ENCODE measurements around the gene MED17.

Gene MED17

GRCh38 chr11:93817426-93818348 lies 33.6 kb downstream of the MED17 start:
- FAIRE-seq = no peak

GRCh38 chr11:93819966-93820695 lies 36.0 kb downstream of the MED17 start:
- no peak for FAIRE-seq

GRCh38 chr11:93820847-93821246 lies 36.8 kb downstream of the MED17 start:
- no peak for FAIRE-seq

- no peak for FAIRE-seq
Observed at GRCh38 chr11:93821617-93822016, 37.5 kb downstream of the MED17 start.

- no peak for FAIRE-seq
Observed at GRCh38 chr11:93822359-93822758, 38.3 kb downstream of the MED17 start.

GRCh38 chr11:93823210-93823609 lies 39.1 kb downstream of the MED17 start:
- no peak for FAIRE-seq

GRCh38 chr11:93827363-93827762 lies 43.3 kb downstream of the MED17 start:
- no peak for FAIRE-seq

GRCh38 chr11:93829598-93829997 lies 45.5 kb downstream of the MED17 start:
- FAIRE-seq = no peak

- no peak for FAIRE-seq
Observed at GRCh38 chr11:93831343-93832127, 47.5 kb downstream of the MED17 start.

- FAIRE-seq = no peak
Observed at GRCh38 chr11:93832780-93833179, 48.7 kb downstream of the MED17 start.

- no peak for FAIRE-seq
Observed at GRCh38 chr11:93838967-93839366, 54.9 kb downstream of the MED17 start.

GRCh38 chr11:93840180-93840579 lies 56.1 kb downstream of the MED17 start:
- no peak for FAIRE-seq

- no peak for FAIRE-seq
Observed at GRCh38 chr11:93840981-93841380, 56.9 kb downstream of the MED17 start.

- no peak for FAIRE-seq
Observed at GRCh38 chr11:93841446-93841845, 57.4 kb downstream of the MED17 start.

- FAIRE-seq = no peak
Observed at GRCh38 chr11:93842034-93842433, 58.0 kb downstream of the MED17 start.

- FAIRE-seq = no peak
Observed at GRCh38 chr11:93842461-93842860, 58.4 kb downstream of the MED17 start.

- no peak for FAIRE-seq
Observed at GRCh38 chr11:93843906-93844305, 59.8 kb downstream of the MED17 start.

- no peak for FAIRE-seq
Observed at GRCh38 chr11:93844568-93844967, 60.5 kb downstream of the MED17 start.

- FAIRE-seq = no peak
Observed at GRCh38 chr11:93845181-93846092, 61.4 kb downstream of the MED17 start.

- no peak for FAIRE-seq
Observed at GRCh38 chr11:93846411-93846810, 62.3 kb downstream of the MED17 start.

GRCh38 chr11:93849201-93849600 lies 65.1 kb downstream of the MED17 start:
- FAIRE-seq = no peak

Data from colon (tissue), 2 donors.